GM21381 (cell line): ENCODE results near the gene TNS1.

Experiments used
- ATAC-seq: cut with Tn5 transposase; IDR thresholded peaks from one replicate; pipeline ENCODE4 v1.9.1; 2021; ENCODE audit warnings: mild to moderate bottlenecking, moderate library complexity; ENCODE audit not compliant: unreplicated experiment

TNS1 gene

GRCh38 chr2:217839750-217840107, 163.1 kb downstream of the TNS1 start:
- ATAC-seq, result no peak

- ATAC-seq, result no peak
Observed at GRCh38 chr2:217839073-217839749, 163.6 kb downstream of the TNS1 start.

GRCh38 chr2:217838409-217838831, 164.4 kb downstream of the TNS1 start:
- no peak for ATAC-seq

GRCh38 chr2:217837530-217837929, 165.3 kb downstream of the TNS1 start:
- ATAC-seq, result no peak

- no peak for ATAC-seq
Observed at GRCh38 chr2:217836901-217837491, 165.8 kb downstream of the TNS1 start.

- no peak for ATAC-seq
Observed at GRCh38 chr2:217835931-217836891, 166.6 kb downstream of the TNS1 start.

- ATAC-seq, result no peak
Observed at GRCh38 chr2:217834744-217835513, 167.9 kb downstream of the TNS1 start.

- ATAC-seq, result no peak
Observed at GRCh38 chr2:217834057-217834620, 168.7 kb downstream of the TNS1 start.

- ATAC-seq, result no peak
Observed at GRCh38 chr2:217833439-217833838, 169.4 kb downstream of the TNS1 start.

- ATAC-seq, result no peak
Observed at GRCh38 chr2:217832987-217833386, 169.8 kb downstream of the TNS1 start.

- no peak for ATAC-seq
Observed at GRCh38 chr2:217832115-217832514, 170.7 kb downstream of the TNS1 start.

- no peak for ATAC-seq
Observed at GRCh38 chr2:217831306-217831705, 171.5 kb downstream of the TNS1 start.

GRCh38 chr2:217830807-217831206, 172.0 kb downstream of the TNS1 start:
- no peak for ATAC-seq

GRCh38 chr2:217830061-217830460, 172.7 kb downstream of the TNS1 start:
- no peak for ATAC-seq

- no peak for ATAC-seq
Observed at GRCh38 chr2:217829420-217829819, 173.4 kb downstream of the TNS1 start.

- ATAC-seq, result no peak
Observed at GRCh38 chr2:217828336-217828735, 174.5 kb downstream of the TNS1 start.

GRCh38 chr2:217827430-217828201, 175.2 kb downstream of the TNS1 start:
- no peak for ATAC-seq

GRCh38 chr2:217826991-217827390, 175.8 kb downstream of the TNS1 start:
- ATAC-seq, result no peak

GRCh38 chr2:217826520-217826919, 176.3 kb downstream of the TNS1 start:
- no peak for ATAC-seq
